GM19372 (cell line): ENCODE data around the gene JKAMP.
"Not testable (repeated sequence)": the region's sequence is repeated elsewhere in the genome, so short reads cannot be mapped to it uniquely, and the experiment has no call there.

Experiments
- ATAC-seq: cut with Tn5 transposase; IDR thresholded peaks from one replicate; pipeline ENCODE4 v1.9.1; 2021; ENCODE audit warnings: mild to moderate bottlenecking, low read depth, moderate library complexity; ENCODE audit not compliant: unreplicated experiment

Gene JKAMP, protein sequence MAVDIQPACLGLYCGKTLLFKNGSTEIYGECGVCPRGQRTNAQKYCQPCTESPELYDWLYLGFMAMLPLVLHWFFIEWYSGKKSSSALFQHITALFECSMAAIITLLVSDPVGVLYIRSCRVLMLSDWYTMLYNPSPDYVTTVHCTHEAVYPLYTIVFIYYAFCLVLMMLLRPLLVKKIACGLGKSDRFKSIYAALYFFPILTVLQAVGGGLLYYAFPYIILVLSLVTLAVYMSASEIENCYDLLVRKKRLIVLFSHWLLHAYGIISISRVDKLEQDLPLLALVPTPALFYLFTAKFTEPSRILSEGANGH

DNA sequence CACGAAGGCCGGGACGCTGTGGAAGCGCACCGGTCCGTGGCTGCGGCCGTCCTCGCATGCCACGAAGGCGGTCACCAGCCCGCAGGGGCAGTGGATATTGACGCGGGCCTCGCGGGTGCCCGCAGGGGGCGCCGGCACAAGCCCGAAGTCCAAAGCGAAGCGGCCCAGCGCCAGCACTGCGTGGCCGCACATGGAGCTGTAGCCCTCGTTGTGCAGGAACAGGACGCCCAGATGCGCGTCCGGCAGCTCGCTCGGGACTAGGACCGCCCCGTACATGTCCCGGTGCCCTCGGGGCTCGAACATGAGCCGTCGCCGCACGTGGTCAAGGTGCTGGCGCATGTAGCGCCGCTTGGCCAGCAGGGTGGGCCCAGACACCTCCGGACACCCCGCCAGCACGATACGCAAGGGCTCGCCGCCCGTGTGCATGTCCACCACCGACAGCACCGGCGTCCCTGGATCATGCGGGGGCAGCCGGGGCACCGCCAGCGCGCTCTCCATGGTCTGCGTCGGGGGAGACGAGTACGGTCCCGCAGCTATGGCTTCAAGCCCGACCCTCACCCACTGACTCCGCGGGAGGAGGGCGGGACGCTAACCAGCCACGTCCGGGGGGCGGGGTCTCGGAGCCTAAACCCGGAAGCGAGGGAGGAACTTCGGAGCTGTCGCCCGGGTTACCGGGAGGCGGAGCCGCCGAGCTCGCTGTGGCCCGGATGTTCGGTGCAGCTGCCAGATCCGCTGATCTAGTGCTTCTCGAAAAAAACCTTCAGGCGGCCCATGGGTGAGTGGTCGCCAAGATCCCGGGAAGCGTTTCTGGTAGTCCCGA, at the start of gene JKAMP, which contains the start of gene L3HYPDH:
Gene JKAMP (plus strand): TSS at position 699 of the 820 bp plus-strand sequence. CDS start 73 bp downstream, at position 772.
Gene L3HYPDH (minus strand): TSS at position 590 of the 820 bp plus-strand sequence. CDS start 92 bp downstream, at position 498.
- ATAC-seq, result peak; percentile 82

DNA sequence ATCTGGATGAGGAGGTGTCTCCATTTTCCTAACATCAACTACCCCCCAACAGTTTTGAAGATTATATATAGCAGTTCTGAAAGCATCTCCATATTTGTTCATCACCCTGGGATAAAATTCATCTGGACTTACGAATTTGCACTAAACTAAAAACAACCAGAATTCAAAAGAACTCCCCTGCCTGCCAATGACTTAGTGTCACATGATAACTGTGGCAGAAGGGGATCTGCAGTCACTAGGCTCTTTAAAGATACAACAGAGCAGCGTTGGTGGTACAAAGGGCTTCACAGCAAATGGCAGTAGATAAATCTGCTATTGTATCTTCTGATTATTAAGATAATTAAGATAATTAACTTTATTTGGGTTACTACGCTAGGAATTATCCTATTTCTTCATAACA, 49.2 kb upstream of the JKAMP start:
- no peak for ATAC-seq

DNA sequence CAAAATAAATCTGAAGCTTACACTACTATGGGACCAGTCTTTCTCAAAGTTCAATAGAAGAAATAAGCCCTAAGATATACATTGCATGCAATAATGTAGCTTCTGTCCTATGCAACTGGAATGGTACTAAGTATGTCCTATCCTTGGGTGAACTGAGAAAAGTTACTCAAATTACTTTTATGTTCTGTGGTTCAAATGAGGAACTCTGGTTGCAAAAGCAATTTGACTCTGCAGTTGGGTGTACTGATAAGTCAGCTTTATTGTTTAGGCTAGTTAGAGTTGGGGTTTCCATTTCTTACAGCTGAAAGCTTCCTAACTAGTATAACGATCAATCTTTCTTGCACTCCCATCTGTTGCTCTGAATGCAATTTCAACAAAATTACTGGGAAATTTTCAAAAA, 48.3 kb upstream of the JKAMP start:
- ATAC-seq, result no peak

DNA sequence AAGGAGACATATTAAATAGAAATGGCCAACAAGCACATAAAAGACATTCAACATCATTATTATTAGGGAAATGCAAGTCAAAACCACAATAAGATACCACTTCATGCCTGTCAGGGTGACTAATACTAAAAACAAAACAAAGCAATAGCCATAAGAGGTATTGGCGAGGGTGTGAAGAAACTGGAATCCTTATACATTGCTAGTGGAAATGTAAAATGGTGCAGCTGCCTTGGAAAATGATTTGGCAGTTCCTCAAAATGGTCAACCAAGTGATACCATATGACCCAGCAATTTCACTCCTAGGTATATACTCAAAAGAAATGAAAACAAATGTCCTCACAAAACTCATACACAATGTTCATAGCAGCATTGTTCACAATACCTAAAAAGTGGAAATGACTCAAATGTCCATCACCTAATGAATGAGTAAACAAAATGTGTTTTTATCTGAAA, 46.1 kb upstream of the JKAMP start:
- ATAC-seq, result no peak

DNA sequence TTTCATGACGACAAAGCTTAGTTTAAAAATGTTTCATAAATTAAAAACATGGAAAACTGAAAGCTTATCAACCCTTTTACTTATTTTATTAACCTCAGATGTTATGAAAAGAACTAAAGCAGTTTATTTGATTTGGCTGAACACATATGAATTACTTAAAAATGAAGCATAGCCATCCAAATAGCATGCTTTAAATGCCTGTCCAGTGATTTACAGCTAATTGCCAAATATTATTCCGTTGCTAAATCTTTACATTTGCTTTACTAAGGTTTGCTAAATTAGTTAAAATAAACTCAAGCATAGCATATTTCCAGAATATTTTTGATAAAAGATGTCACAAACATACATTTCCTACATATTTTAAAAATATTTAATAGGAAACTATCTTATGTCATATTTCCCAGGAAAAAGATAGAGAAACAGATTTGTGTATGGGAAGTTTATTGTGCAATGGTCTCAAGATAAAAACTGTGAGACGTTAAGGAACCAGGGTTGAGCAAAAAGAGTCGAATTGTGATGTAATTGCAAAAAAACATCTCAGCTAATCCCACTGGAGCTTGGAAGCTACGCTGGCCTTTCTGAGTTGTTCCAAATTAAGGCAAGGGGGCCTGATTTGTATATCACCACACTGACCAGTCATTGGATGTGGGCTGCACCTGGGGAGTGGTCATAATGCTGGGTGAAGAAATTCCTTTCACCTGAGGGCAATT, 44.9 kb upstream of the JKAMP start:
- ATAC-seq, result no peak

DNA sequence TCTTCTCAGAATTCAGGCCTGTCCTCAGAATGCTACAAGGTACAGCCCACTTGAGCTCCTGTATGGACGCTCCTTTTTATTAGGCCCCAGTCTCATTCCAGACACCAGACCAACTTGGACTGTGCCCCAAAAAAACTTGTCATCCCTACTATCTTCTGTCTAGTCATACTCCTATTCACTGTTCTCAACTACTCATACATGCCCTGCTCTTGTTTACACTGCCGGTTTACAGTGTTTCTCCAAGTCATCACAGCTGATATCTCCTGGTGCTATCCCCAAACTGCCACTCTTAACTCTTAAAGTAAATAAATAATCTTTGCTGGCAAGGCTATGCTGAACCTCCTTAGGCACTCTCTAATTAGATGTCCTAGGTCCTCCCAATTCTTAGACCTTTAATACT, 35.6 kb upstream of the JKAMP start:
- ATAC-seq, result not testable (repeated sequence)

DNA sequence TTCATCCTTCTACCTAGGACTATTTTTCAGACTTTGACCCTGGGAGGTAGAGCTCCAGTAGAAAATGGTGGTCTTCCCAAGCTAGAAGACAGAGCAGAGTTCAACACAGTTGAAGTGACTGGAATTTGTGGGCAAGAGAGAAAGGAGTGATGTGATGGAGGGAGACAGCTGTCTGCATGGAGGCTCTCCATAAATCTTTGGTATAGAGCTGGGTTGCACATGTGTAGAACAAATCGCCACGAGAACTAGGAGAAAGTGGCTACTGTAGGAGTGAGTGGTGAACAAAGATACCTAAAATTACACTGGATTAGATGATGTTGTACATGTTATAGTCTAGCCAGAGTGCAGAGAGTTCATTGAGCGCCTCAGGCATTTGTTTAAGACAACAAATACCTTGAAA, 33.6 kb upstream of the JKAMP start:
- no peak for ATAC-seq

DNA sequence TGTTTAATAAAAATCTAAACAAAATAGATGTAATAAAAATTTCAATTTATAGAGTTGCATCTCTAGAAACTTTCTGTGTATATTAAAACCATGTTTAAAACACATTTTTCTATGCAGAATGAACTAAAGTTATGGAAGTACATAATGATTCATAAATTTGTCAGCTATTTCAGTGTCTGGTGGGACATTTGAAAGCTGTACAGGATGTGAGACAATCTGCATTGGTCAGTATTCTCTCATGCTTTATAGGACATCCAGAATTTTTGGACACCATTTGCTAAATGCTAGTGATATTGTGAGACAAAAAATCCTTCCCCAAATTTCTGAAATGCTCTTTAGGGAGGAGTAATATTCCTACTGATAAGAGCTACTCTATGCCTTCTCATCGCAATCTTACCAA, 32.5 kb upstream of the JKAMP start:
- ATAC-seq, result no peak

DNA sequence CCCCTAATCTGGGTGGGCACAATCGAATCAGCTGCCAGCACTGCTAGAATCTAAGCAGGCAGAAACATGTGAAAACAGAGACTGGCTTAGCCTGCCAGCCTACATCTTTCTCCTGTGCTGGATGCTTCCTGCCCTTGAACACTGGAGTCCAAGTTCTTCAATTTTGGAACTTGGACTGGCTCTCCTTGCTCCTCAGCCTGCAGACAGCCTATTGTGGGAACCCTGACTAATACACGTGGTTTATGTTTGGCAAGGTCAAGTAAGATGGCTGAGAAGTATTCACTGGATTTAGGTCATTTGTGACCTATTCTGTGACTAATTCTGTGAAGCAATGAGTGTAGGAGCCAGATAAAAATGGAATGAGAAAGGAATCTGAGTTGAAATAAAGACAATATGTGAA, 30.2 kb upstream of the JKAMP start:
- no peak for ATAC-seq

DNA sequence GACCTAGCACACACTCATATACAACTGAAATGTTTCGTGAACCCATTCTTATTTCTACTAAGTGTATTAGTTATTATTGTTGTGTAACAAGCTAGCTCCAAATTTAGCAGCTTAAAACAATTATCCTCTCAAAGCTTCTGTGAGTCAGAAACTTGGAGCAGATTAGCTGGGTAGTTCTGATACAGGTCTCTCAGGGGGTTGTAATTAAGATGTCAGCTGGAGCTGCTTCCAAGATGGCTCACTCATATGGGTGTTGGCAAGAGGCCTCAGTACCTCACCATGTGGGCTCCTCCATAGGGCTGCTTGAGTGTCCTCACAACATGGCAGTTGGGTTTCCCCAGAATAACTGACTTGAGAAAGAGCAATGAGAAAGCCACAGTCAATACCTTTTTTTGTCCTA, 28.9 kb upstream of the JKAMP start:
- no peak for ATAC-seq

DNA sequence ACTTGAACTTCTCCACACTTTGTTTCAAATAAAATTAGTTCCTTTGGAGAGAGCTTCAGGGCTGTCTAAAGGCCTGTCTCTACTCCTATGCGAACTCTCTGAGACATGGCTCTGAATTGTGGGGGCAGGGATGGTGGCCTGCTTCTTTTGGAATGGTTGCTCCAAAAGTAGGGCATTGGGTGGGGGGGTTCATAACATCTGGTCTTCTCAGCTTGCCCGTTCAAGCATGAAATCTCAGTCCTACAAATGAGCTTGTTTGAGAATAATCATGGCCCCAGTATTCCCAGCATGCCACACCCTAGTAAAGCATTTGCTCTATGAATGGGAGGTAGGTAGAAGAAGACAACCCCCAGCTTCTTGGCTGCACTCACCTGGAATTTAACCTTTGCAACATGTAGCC, 25.8 kb upstream of the JKAMP start:
- ATAC-seq, result no peak

DNA sequence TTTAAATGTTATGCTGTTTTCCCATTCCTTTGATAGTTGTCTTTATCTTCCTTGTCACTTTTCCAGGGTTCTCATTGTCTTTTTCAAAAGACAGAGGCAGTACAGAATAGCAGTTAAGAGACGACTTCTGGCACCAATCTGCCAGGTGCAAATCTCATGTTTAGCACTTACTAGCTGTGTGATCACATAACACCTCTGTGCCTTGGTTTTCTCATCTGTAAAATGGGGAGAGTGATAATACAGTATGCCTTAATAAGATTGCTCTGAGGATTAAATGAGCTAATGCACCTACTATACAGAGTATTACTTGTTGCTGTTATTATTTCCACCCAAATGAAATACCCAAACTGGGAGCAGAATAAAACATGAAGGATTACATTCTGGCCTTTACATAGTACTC, 23.9 kb upstream of the JKAMP start:
- ATAC-seq, result no peak

DNA sequence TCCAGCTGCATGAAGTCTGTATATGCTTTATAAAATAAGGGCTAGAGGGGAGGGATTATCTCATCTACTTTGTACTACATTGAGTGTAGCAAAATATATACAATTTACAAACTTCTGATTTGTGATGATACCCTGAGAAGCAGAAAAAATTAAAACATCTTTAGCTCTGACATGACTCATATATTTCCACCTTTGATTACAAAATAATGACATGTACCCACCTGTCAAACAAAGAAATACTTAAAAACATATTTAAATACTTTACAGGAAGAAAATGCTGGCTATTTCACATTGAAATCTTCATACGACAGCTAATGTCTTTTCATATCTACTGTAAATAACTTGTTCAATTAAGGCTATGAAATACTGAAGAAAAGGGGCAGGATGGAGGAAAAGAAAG, 22.4 kb upstream of the JKAMP start:
- ATAC-seq, result no peak

DNA sequence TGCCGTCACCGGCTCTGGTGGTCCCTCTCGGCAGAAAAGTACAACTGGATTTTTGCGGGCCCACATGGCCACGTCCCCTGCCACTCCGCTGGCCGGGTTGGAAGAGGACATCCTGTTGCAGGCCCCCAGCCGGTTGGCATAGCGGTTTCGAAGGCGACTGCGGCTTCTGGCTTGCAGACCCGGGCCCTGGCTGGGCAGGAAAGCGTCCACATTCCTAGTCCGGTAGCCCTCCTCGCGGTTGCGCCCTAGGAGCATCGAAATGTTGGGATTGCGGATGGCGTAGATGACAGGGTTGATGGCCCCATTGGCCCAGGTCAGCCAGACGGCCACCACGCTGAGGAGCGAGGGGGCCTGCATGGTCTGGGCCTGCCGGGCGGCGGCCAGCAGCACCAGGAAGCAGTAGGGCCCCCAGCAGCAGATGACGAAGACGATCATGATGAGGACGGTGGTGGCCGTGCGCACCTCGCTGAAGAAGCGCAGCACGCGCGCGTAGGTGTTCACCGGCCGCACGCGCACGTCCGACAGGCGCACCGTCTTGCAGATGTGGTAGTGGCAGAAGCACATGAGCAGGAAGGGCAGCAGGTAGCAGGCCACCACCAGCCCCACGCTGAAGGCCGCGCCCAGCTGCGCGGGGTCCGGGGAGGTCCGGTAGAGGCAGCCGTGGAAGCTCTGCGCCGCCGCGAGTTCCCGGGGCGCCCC, 20.4 kb upstream of the JKAMP start:
- peak; percentile 37 for ATAC-seq

DNA sequence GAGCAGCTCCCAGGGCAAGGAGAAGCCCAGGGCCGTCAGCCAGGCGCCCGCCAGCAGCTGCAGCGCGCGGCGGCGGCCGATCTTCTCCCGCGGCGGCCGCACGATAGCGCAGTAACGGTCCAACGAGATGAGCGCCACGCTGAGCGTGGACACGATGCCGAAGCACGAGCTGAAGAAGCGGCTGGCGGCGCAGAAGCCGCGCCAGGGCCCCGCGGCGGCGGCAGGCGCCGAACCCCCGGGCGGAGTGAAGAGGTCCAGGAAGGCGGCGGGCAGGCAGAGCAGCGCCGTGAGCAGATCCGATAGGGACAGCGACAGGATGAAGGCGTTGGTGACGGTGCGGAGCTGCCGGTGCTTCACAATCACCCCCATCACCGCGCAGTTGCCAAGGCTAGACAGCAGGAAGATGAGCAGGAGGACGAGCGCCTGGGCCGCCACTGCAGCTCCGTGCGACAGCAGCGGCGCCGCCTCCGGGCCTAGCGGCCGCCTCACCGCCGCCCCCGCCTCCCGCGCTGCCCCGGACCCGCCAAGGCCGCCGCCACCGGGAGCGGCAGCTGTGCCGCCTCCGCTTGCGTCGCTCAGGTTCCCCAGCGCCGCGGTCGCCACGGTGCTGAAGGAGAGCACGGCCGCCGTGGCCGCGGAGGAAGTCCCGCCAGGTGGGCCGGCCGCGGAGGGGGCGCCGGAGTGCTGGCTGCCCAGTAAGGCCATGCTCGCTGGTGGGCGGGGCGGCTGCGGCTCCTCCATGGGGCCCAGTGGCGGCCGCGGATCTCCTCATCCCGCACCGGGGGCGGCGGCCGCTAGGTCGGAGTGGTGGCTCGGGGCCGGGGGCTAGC, 19.6 kb upstream of the JKAMP start:
- peak; percentile 59 for ATAC-seq

DNA sequence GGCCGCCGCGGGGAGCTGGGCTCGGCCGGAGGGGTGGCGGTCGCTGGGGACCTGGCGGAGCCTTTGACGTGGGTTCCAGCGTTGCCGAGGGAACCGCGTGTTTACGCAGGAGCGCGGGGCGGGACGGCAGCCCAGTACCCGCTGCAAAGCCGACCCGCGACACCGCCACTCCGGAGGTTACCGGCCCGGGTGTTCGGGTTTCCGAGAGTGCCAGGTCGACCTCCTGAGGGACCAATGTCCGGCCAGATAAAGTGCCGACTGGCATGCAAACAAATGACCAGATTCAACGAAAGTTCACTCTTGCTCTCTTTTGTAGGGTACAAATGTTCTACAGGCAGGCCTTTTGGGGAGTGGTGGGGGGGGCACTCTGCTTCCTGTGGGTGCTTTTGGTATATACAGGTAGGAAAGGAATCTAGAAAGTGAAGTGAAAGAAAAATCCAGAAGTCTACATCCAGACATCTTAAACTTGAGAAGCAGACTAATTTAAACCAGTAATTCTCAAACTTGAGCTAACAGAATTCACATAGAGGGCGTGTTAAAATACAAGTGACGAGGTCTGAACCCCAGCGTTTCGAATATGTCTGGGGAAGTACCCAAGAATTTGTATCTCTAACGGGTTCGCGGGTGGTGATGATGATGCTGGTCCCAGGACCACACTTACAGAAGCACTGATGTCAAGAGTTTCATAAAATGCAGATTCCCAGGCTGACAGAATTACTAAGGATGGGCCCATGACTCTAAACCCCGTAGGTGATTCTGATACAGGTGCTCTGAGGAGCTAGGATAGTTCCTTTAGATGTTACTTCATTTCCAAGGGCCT, 18.8 kb upstream of the JKAMP start, which contains the start of gene GPR135:
Gene GPR135 (minus strand): TSS at position 65 of the 820 bp plus-strand sequence. CDS start 154 bp downstream, outside the sequence.
- ATAC-seq, result peak; percentile 29

DNA sequence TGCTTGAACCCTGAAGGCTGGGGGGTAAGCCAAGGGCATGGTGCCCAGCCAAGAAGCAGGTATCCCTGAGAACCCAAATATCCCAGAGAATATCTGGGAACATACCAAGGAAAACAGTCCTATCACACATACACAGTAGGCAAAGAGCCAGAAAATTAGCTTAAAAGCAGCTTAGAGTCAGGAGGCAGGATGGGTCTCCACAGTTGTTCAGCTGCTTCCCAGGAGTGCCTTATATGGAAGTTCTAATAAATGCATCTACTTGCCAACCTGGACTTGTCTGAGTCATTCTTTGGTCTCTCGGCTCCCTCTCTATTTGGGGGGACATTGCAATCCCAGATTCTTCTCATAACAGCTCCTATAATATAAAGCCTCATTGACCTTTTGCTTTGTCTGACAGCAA, 10.1 kb upstream of the JKAMP start:
- ATAC-seq, result no peak

DNA sequence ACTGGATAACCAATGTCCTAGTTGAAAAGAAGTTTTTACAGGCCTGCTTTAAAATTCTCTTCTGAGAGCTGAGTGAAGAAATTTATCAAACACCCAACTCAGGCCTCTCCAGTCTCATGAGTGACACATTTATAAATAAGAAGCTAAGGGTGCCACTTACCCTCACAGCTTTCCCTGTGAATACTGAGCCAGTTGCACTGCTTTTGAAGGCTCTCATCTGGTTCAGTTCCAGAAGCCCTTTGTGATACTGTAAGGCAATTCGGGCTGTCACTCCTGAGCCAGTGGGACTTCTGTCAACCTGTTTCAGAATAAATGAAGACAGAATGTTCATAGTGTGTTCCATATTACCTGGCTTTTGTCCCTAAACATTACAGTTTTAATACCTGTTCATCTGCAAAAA, 8.6 kb upstream of the JKAMP start:
- ATAC-seq, result no peak

DNA sequence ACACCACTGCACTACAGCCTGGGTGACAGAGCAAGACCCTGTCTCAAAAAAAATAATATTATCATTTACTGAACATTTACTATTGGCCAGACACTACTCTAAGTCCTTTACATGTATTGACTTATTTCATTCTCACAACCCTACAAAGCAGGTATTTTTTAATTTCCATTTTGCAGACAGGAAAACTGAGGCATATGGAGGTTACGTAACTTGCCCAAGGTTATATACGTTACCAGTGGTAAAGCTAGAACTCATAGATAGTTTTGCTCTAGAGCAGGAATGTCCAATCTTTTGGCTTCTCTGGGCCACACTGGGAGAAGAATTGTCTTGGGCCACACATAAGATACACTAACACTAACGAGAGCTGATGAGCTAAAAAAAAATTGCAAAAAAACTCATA, 5.8 kb upstream of the JKAMP start:
- ATAC-seq, result no peak
